ENCODE measurements around the gene MYO3B.

GRCh38 chr2:170237572-170238120, 59.7 kb downstream of the MYO3B start:
- TF ChIP-seq CTCF (IDR thresholded peaks at IDR 0.05): no peak
- no peak for TF ChIP-seq POLR2A (IDR thresholded peaks at IDR 0.05)
